ENCODE results near the gene HSPB9. TPM values are rescaled to one million over a fixed set of nuclear protein-coding genes. Genes with fewer than 3 reads are reported as not detected.
A peak's percentile ranks its signal among the peaks of the same experiment; 100 is the strongest.

The HSPB9 gene
- total and polyA plus RNA-seq, 9 of the 15 experiments (the other 6 are each of a cell fraction or from before 2014, with no cell fraction given): 0.04 to 0.16 (median 0.08) TPM; not detected in 3

- TF ChIP-seq TRIM25 (IDR thresholded peaks at IDR 0.05; ENCODE audit: borderline replicate concordance): no peak
- TF ChIP-seq MTA1 (IDR thresholded peaks at IDR 0.05; ENCODE audit: borderline replicate concordance): no peak
- no peak for TF ChIP-seq ZNF639 (CRISPR knock-in tag; conservative IDR thresholded peaks at IDR 0.05 in 1 of 2, IDR thresholded peaks at IDR 0.05 in 1 of 2)
- TF ChIP-seq TCF3 (CRISPR knock-in tag; IDR thresholded peaks at IDR 0.05): no peak
These were observed 8.5 kb upstream of the HSPB9 start (continued) for GRCh38 chr17:42114118-42114517.

- H3K9ac ChIP-seq (ENCODE audit: insufficient read depth in 1 of 2, low read depth in 2 of 2, low read length in 2 of 2): no peak overlapping the region
- peaks cover 65% of the 10 kb centered on the region; the same call in 2 of the 3 replicates for H3K36me3 ChIP-seq (ENCODE audit: control insufficient read depth, insufficient read depth, low read length)
- H3K4me1 ChIP-seq (replicated peaks in 1 of 2; ENCODE audit: control insufficient read depth in 2 of 2, insufficient read depth in 2 of 2, low read length in 2 of 2): peaks cover 18 to 55% of the 10 kb centered on the region in 2 experiments
- 33% methylated on average over 16 of the region's 18 CpGs for WGBS (ENCODE audit: insufficient coverage, low coverage, missing lambda C conversion rate)
- intact Hi-C loops (cut with micrococcal nuclease): loop anchor here (1.0 to 2.0 kb wide), 3 partner anchors 50 to 154 kb away; no protein-coding TSS in a partner anchor
- FAIRE-seq (peak; percentile 98), ATAC-seq (peak; percentile 51), DNase-seq (ENCODE audit: extremely low read depth in 1 of 4, low spot score in 3 of 4) (peak; percentile 56 to 86 (median 66))
- no peak overlapping the region for H3K4me3 ChIP-seq
- CTCF ChIA-PET (ENCODE audit: low intra/inter-chr PET ratio): interaction anchor here (0.5 to 2.4 kb wide), 7 partner anchors 48 to 154 kb away, joined by 3 to 29 read pairs (median 6); no protein-coding TSS in a partner anchor
- in situ Hi-C loops (cut with MboI): loop anchor here (25.0 kb wide), 1 partner anchor 380 kb away; the partner anchor contains the start of gene HAP1
- H3K9me1 ChIP-seq (ENCODE audit: control insufficient read depth, insufficient read depth, low read length): no peaks in the 10 kb centered on the region
- no TSS peak for BruUV-seq (replicated peaks)
- POLR2A ChIA-PET: no interaction called here
- H3K4me2 ChIP-seq (ENCODE audit: insufficient read depth, low read length): no peak overlapping the region
- peaks cover 10% of the 10 kb centered on the region; the same call in 2 of the 3 replicates for H3K79me2 ChIP-seq (ENCODE audit: control insufficient read depth, insufficient read depth, low read length)
- H2AFZ ChIP-seq (ENCODE audit: low read depth, low read length): no peak overlapping the region
- no peak overlapping the region for H3K27ac ChIP-seq (ENCODE audit: extremely low read depth, low read depth, low read length)
- H3K9me3 ChIP-seq (replicated peaks; ENCODE audit: control insufficient read depth, insufficient read depth, low read depth, low read length): no peaks in the 10 kb centered on the region
- H4K20me1 ChIP-seq (replicated peaks; ENCODE audit: control insufficient read depth, insufficient read depth, low read length): no peaks in the 10 kb centered on the region
- H3K27me3 ChIP-seq (ENCODE audit: control insufficient read depth in 2 of 2, insufficient read depth in 2 of 2, low read length in 2 of 2): no peaks in the 10 kb centered on the region
- TF ChIP-seq CC2D1A (IDR thresholded peaks at IDR 0.05): peak; percentile 71
- TF ChIP-seq ELF4 (CRISPR knock-in tag; IDR thresholded peaks at IDR 0.05): no peak
- TF ChIP-seq ZFP36 (IDR thresholded peaks at IDR 0.05; ENCODE audit: low read depth, low read length, partially characterized antibody): no peak
These were observed 5.8 kb upstream of the HSPB9 start for GRCh38 chr17:42116705-42117396.
